Measurements from ENCODE around the gene MAFB. TPM values are rescaled to one million over a fixed set of nuclear protein-coding genes. Genes with fewer than 3 reads are reported as not detected.

Gene MAFB
- total and polyA plus RNA-seq, 9 of the 15 experiments (the other 6 are each of a cell fraction or from before 2014, with no cell fraction given), result 0.04 TPM; not detected in 8

GRCh38 chr20:40641809-40642208 lies 47.2 kb downstream of the MAFB start (continued):
- TF ChIP-seq KDM1A (IDR thresholded peaks at IDR 0.05), result no peak

GRCh38 chr20:40641202-40641601 lies 47.8 kb downstream of the MAFB start:
- no peak overlapping the region for H3K27ac ChIP-seq (ENCODE audit: extremely low read depth, low read depth, low read length)
- H3K4me3 ChIP-seq, result no peak overlapping the region
- H3K79me2 ChIP-seq (ENCODE audit: control insufficient read depth, insufficient read depth, low read length), result no peaks in the 10 kb centered on the region
- H3K36me3 ChIP-seq (ENCODE audit: control insufficient read depth, insufficient read depth, low read length), result no peaks in the 10 kb centered on the region
- BruUV-seq (replicated peaks), result no TSS peak
- no peak for DNase-seq (ENCODE audit: extremely low read depth in 1 of 4, low spot score in 3 of 4)
- ChIA-PET CTCF (ENCODE audit: low intra/inter-chr PET ratio) (no interaction called here), POLR2A (no interaction called here)
- FAIRE-seq, result no peak
- 0% methylated on average over 2 of the region's 2 CpGs for WGBS (ENCODE audit: insufficient coverage, low coverage, missing lambda C conversion rate)
- H3K9ac ChIP-seq (ENCODE audit: insufficient read depth in 1 of 2, low read depth in 2 of 2, low read length in 2 of 2), result no peak overlapping the region
- H3K9me3 ChIP-seq (replicated peaks; ENCODE audit: control insufficient read depth, insufficient read depth, low read depth, low read length), result no peaks in the 10 kb centered on the region
- H3K27me3 ChIP-seq (ENCODE audit: control insufficient read depth in 2 of 2, insufficient read depth in 2 of 2, low read length in 2 of 2), result peaks cover 0 to 10% of the 10 kb centered on the region in 2 experiments; a peak in 2 of 5 replicates
- no peaks in the 10 kb centered on the region; the same call in 1 of the 2 replicates for H4K20me1 ChIP-seq (replicated peaks; ENCODE audit: control insufficient read depth, insufficient read depth, low read length)
- intact Hi-C loops (cut with micrococcal nuclease) (no loop called here), in situ Hi-C loops (cut with MboI) (no loop called here)
- no peaks in the 10 kb centered on the region for H3K4me1 ChIP-seq (replicated peaks in 1 of 2; ENCODE audit: control insufficient read depth in 2 of 2, insufficient read depth in 2 of 2, low read length in 2 of 2)
- no peak for TF ChIP-seq HINFP (tag; conservative IDR thresholded peaks at IDR 0.05; ENCODE audit: low read depth)
- no peak for TF ChIP-seq TCF3 (CRISPR knock-in tag; IDR thresholded peaks at IDR 0.05)
- TF ChIP-seq OTX1 (CRISPR knock-in tag; IDR thresholded peaks at IDR 0.05), result no peak
- no peak for TF ChIP-seq RUNX1 (IDR thresholded peaks at IDR 0.05; ENCODE audit: low read depth)
- TF ChIP-seq MCM7 (IDR thresholded peaks at IDR 0.05), result no peak
- H2AFZ ChIP-seq (ENCODE audit: low read depth, low read length), result no peak overlapping the region
- H3K9me1 ChIP-seq (ENCODE audit: control insufficient read depth, insufficient read depth, low read length), result no peaks in the 10 kb centered on the region
- no peak overlapping the region for H3K4me2 ChIP-seq (ENCODE audit: insufficient read depth, low read length)
- ATAC-seq, result no peak
